GM23338 (cell line): ENCODE results near the gene ZDHHC1. TPM values are rescaled to one million over a fixed set of nuclear protein-coding genes. Genes with fewer than 3 reads are reported as not detected.

Source experiments
- JUNB ChIP-seq: IDR thresholded peaks from one replicate; pipeline ENCODE4 v1.6.1; 2016; ENCODE audit warnings: antibody characterized with exemption; ENCODE audit not compliant: unreplicated experiment
- POLR2AphosphoS5 ChIP-seq: IDR thresholded peaks from 2 replicates; pipeline ENCODE4 v1.6.1; 2016; ENCODE audit warnings: antibody characterized with exemption, low read depth
- REST ChIP-seq: IDR thresholded peaks from one replicate; pipeline ENCODE4 v1.6.1; 2018; ENCODE audit warnings: antibody characterized with exemption; ENCODE audit not compliant: unreplicated experiment
- ZNF114 ChIP-seq: fragments of 250-450 bp; sonication (Bioruptor Pico); IDR thresholded peaks from 2 replicates; pipeline ENCODE4 v1.5.0; 2020; ENCODE audit warnings: mild to moderate bottlenecking, moderate library complexity
- polyA plus RNA-seq: library from polyadenylated mRNA; unstranded; fragments of >200 nt; fragmentation: Nextera tagmentation; extraction: Ambion mirVana; gene quantifications from 2 replicates; pipeline ENCODE4 v1.2.1, GENCODE V29; 2016
- total RNA-seq: library from RNA; depleted of rRNA; stranded (reverse); fragments of >200 nt; shearing (Covaris generic); gene quantifications from 2 replicates; pipeline ENCODE4 v1.2.3, GENCODE V29; 2014
- TF ChIP-seq, protein P1 (sequence below): fragments of 250-450 bp; sonication (Bioruptor Pico); IDR thresholded peaks from 2 replicates; pipeline ENCODE4 v1.5.0; 2020; ENCODE audit warnings: mild to moderate bottlenecking, moderate library complexity
- TF ChIP-seq, protein P2 (sequence below): IDR thresholded peaks from 2 replicates; pipeline ENCODE4 v1.6.1; 2016; ENCODE audit warnings: antibody characterized with exemption

The ZDHHC1 gene
- total and polyA plus RNA-seq, 2 experiments from 2014 or later = 1.4 to 2.7 TPM

DNA sequence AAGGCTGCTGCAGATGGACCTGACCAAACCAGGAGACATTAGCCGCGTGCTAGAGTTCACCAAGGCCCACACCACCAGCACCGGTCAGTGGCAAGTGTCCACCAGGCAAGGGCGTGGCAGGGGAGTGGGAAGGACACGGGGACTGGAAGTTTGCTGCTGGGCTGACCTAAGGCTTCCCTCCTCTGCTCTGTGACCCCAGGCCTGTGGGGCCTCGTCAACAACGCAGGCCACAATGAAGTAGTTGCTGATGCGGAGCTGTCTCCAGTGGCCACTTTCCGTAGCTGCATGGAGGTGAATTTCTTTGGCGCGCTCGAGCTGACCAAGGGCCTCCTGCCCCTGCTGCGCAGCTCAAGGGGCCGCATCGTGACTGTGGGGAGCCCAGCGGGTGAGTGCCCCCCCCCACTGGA lies 19.5 kb upstream of the ZDHHC1 start (continued):
- TF ChIP-seq, protein P1, sequence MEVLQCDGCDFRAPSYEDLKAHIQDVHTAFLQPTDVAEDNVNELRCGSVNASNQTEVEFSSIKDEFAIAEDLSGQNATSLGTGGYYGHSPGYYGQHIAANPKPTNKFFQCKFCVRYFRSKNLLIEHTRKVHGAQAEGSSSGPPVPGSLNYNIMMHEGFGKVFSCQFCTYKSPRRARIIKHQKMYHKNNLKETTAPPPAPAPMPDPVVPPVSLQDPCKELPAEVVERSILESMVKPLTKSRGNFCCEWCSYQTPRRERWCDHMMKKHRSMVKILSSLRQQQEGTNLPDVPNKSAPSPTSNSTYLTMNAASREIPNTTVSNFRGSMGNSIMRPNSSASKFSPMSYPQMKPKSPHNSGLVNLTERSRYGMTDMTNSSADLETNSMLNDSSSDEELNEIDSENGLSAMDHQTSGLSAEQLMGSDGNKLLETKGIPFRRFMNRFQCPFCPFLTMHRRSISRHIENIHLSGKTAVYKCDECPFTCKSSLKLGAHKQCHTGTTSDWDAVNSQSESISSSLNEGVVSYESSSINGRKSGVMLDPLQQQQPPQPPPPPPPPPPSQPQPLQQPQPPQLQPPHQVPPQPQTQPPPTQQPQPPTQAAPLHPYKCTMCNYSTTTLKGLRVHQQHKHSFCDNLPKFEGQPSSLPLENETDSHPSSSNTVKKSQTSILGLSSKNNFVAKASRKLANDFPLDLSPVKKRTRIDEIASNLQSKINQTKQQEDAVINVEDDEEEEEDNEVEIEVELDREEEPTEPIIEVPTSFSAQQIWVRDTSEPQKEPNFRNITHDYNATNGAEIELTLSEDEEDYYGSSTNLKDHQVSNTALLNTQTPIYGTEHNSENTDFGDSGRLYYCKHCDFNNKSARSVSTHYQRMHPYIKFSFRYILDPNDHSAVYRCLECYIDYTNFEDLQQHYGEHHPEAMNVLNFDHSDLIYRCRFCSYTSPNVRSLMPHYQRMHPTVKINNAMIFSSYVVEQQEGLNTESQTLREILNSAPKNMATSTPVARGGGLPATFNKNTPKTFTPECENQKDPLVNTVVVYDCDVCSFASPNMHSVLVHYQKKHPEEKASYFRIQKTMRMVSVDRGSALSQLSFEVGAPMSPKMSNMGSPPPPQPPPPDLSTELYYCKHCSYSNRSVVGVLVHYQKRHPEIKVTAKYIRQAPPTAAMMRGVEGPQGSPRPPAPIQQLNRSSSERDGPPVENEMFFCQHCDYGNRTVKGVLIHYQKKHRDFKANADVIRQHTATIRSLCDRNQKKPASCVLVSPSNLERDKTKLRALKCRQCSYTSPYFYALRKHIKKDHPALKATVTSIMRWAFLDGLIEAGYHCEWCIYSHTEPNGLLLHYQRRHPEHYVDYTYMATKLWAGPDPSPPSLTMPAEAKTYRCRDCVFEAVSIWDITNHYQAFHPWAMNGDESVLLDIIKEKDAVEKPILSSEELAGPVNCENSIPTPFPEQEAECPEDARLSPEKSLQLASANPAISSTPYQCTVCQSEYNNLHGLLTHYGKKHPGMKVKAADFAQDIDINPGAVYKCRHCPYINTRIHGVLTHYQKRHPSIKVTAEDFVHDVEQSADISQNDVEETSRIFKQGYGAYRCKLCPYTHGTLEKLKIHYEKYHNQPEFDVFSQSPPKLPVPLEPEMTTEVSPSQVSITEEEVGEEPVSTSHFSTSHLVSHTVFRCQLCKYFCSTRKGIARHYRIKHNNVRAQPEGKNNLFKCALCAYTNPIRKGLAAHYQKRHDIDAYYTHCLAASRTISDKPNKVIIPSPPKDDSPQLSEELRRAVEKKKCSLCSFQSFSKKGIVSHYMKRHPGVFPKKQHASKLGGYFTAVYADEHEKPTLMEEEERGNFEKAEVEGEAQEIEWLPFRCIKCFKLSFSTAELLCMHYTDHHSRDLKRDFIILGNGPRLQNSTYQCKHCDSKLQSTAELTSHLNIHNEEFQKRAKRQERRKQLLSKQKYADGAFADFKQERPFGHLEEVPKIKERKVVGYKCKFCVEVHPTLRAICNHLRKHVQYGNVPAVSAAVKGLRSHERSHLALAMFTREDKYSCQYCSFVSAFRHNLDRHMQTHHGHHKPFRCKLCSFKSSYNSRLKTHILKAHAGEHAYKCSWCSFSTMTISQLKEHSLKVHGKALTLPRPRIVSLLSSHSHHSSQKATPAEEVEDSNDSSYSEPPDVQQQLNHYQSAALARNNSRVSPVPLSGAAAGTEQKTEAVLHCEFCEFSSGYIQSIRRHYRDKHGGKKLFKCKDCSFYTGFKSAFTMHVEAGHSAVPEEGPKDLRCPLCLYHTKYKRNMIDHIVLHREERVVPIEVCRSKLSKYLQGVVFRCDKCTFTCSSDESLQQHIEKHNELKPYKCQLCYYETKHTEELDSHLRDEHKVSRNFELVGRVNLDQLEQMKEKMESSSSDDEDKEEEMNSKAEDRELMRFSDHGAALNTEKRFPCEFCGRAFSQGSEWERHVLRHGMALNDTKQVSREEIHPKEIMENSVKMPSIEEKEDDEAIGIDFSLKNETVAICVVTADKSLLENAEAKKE (CRISPR knock-in tag) = no peak
- TF ChIP-seq, protein P2, sequence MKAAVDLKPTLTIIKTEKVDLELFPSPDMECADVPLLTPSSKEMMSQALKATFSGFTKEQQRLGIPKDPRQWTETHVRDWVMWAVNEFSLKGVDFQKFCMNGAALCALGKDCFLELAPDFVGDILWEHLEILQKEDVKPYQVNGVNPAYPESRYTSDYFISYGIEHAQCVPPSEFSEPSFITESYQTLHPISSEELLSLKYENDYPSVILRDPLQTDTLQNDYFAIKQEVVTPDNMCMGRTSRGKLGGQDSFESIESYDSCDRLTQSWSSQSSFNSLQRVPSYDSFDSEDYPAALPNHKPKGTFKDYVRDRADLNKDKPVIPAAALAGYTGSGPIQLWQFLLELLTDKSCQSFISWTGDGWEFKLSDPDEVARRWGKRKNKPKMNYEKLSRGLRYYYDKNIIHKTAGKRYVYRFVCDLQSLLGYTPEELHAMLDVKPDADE = no peak
- no peak for TF ChIP-seq REST
- no peak for TF ChIP-seq POLR2AphosphoS5
- TF ChIP-seq ZNF114 (CRISPR knock-in tag) = no peak
- no peak for TF ChIP-seq JUNB
